Measurements from ENCODE around the gene CRIP1. TPM values are rescaled to one million over a fixed set of nuclear protein-coding genes. Genes with fewer than 3 reads are reported as not detected.

CRIP1 gene
- polyA plus RNA-seq, 2 of the 4 experiments (the other 2 are of a cell fraction): 280 to 999 TPM

DNA sequence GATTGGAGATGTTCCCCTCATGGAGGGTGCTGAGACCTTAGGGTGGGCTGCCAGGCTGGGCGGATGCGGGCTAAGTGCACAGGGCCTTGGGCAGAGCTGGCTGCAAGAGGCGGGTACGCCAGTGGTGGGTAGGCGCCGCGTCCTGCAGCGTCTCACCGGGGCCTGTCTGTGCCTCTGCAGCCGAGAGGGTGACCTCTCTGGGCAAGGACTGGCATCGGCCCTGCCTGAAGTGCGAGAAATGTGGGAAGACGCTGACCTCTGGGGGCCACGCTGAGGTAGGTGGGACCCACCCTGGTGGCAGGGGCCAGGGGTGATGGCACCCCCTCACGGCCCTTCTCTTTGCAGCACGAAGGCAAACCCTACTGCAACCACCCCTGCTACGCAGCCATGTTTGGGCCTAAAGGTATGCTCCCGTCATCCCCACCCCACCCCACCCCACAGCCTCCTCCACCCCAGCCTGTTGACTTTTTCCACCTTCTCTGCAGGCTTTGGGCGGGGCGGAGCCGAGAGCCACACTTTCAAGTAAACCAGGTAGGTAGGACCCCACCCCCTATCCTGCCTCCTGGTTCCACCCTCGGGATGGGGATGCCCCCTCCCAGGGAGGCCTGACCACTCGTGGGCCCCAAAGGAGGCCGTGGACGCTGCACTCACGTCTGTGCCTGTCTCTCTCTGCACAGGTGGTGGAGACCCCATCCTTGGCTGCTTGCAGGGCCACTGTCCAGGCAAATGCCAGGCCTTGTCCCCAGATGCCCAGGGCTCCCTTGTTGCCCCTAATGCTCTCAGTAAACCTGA, 1.5 kb downstream of the CRIP1 start:
- peak; percentile 11 to 23; a peak in 3 of 5 replicates for TF ChIP-seq RAD21 (conservative IDR thresholded peaks at IDR 0.05 in 1 of 2, IDR thresholded peaks at IDR 0.05 in 1 of 2)
- TF ChIP-seq, protein P1, sequence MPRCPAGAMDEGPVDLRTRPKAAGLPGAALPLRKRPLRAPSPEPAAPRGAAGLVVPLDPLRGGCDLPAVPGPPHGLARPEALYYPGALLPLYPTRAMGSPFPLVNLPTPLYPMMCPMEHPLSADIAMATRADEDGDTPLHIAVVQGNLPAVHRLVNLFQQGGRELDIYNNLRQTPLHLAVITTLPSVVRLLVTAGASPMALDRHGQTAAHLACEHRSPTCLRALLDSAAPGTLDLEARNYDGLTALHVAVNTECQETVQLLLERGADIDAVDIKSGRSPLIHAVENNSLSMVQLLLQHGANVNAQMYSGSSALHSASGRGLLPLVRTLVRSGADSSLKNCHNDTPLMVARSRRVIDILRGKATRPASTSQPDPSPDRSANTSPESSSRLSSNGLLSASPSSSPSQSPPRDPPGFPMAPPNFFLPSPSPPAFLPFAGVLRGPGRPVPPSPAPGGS (IDR thresholded peaks at IDR 0.05): no peak
- TF ChIP-seq, protein P2, sequence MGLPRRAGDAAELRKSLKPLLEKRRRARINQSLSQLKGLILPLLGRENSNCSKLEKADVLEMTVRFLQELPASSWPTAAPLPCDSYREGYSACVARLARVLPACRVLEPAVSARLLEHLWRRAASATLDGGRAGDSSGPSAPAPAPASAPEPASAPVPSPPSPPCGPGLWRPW (IDR thresholded peaks at IDR 0.05): no peak
- no peak for TF ChIP-seq POLR2AphosphoS2 (conservative IDR thresholded peaks at IDR 0.05; ENCODE audit: low read length)
- 0 out of 3 replicates have a peak, but pooled peaks have one; percentile 19 for TF ChIP-seq SMC3 (IDR thresholded peaks at IDR 0.05)
- ChIA-PET POLR2A (interaction anchor here (2.5 kb wide), 1 partner anchor 7 kb away, joined by 81 read pairs; no protein-coding TSS in a partner anchor), CTCF (interaction anchor here (0.9 to 3.8 kb wide), 11 partner anchors 9 to 513 kb away, joined by 3 to 132 read pairs (median 15); partner anchors contain the start of gene TMEM121)
- H3K4me3 ChIP-seq: peak overlapping the region; percentile 59
- no peaks in the 10 kb centered on the region for H3K9me3 ChIP-seq
- DNase-seq (ENCODE audit: low read depth in 1 of 2, low spot score in 1 of 2) (peak in 1 of 2 experiments; percentile 59), FAIRE-seq (no peak), ATAC-seq (no peak)
- H3K4me1 ChIP-seq: peaks cover 62% of the 10 kb centered on the region
- peak overlapping the region; percentile 84 to 99 for H3K27ac ChIP-seq
- peak overlapping the region; percentile 92 for H3K4me2 ChIP-seq
- WGBS (ENCODE audit: missing lambda C conversion rate): 3% methylated on average over 8 of the region's 26 CpGs

DNA sequence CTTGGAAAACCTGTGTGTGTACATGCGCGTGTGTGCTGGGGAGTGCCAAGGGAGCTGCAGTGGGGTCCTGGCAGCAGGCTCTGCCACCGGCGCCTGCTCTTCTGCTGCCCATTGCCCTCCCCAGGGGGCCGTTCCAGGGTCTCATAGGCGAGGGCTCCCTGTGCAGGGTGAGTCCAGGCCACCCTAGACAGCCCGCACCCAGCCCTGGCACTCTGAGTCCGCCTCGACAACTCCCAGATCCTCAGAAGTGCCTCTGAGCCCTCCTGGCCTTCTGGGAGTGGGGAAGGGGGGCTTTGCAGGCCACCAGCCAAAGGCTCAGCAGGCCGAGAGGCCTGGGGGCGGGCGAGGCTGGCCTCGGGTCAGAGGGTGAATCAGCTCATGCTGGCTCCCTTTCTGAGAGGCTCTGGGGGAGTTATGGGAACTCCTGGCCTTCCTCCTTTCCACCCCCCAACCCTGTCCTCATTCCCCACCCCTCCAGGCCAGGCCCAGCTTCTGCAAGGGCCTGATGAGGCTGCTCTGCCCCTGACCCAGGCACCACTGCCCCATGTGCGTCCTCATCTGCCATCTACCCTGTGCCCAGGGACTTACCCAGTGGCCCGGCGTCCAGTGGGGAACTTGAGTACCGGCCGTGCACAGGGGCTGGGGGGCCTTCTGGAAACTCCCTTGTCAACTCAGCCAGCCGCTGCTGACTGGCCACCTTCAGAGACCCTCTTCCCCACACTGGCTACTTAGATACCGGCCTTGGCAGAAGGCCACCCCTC, 2.3 kb downstream of the CRIP1 start:
- POLR2A ChIA-PET: interaction anchor here (0.9 to 2.5 kb wide), 9 partner anchors 8 to 188 kb away, joined by 3 to 81 read pairs (median 5); partner anchors contain the start of gene BRF1

More for the DNA sequence above, 2.3 kb downstream of the CRIP1 start:
- FAIRE-seq: no peak
- Histone ChIP-seq H3K9me3 (no peaks in the 10 kb centered on the region), H3K4me2 (peak overlapping the region; percentile 92), H3K4me1 (peaks cover 54% of the 10 kb centered on the region), H3K27ac (peak overlapping the region; percentile 84 to 99), H3K4me3 (peak overlapping the region; percentile 59)
- 29% methylated on average over 9 of the region's 20 CpGs for WGBS (ENCODE audit: missing lambda C conversion rate)
- TF ChIP-seq, protein P3, sequence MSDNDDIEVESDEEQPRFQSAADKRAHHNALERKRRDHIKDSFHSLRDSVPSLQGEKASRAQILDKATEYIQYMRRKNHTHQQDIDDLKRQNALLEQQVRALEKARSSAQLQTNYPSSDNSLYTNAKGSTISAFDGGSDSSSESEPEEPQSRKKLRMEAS (IDR thresholded peaks at IDR 0.05): no peak; the same call in 1 of the 2 replicates
- TF ChIP-seq NR3C1 (IDR thresholded peaks at IDR 0.05) (no peak), CHD4 (IDR thresholded peaks at IDR 0.05; ENCODE audit: borderline replicate concordance) (no peak), MYC (IDR thresholded peaks at IDR 0.05; ENCODE audit: borderline replicate concordance, low read length) (no peak), NFE2L2 (conservative IDR thresholded peaks at IDR 0.05; ENCODE audit: low read length) (no peak), GATA3 (IDR thresholded peaks at IDR 0.05; ENCODE audit: borderline replicate concordance) (no peak), PHF8 (IDR thresholded peaks at IDR 0.05; ENCODE audit: borderline replicate concordance, low read depth) (no peak), RARB (CRISPR knock-in tag; IDR thresholded peaks at IDR 0.05) (no peak), MAFK (IDR thresholded peaks at IDR 0.05; ENCODE audit: partially characterized antibody) (no peak), FOSL2 (IDR thresholded peaks at IDR 0.05) (no peak), FOSL2 (CRISPR knock-in tag; IDR thresholded peaks at IDR 0.05) (no peak), HEYL (CRISPR knock-in tag; IDR thresholded peaks at IDR 0.05) (no peak)
- TF ChIP-seq, protein P4, sequence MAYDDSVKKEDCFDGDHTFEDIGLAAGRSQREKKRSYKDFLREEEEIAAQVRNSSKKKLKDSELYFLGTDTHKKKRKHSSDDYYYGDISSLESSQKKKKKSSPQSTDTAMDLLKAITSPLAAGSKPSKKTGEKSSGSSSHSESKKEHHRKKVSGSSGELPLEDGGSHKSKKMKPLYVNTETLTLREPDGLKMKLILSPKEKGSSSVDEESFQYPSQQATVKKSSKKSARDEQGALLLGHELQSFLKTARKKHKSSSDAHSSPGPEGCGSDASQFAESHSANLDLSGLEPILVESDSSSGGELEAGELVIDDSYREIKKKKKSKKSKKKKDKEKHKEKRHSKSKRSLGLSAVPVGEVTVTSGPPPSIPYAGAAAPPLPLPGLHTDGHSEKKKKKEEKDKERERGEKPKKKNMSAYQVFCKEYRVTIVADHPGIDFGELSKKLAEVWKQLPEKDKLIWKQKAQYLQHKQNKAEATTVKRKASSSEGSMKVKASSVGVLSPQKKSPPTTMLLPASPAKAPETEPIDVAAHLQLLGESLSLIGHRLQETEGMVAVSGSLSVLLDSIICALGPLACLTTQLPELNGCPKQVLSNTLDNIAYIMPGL (CRISPR knock-in tag; IDR thresholded peaks at IDR 0.05; ENCODE audit: borderline replicate concordance): no peak
- TF ChIP-seq, protein P5, sequence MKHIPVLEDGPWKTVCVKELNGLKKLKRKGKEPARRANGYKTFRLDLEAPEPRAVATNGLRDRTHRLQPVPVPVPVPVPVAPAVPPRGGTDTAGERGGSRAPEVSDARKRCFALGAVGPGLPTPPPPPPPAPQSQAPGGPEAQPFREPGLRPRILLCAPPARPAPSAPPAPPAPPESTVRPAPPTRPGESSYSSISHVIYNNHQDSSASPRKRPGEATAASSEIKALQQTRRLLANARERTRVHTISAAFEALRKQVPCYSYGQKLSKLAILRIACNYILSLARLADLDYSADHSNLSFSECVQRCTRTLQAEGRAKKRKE (CRISPR knock-in tag; IDR thresholded peaks at IDR 0.05; ENCODE audit: low read depth): no peak
- TF ChIP-seq, protein P1 (IDR thresholded peaks at IDR 0.05): no peak
- CTCF ChIA-PET: interaction anchor here (0.8 to 3.8 kb wide), 32 partner anchors 10 to 513 kb away, joined by 3 to 132 read pairs (median 6); partner anchors contain the start of genes BTBD6 and TMEM121
- DNase-seq (ENCODE audit: low read depth in 1 of 2, low spot score in 1 of 2): peak in 1 of 2 experiments; percentile 44
- no peak for ATAC-seq
